GM20431 (cell line): ENCODE results near the gene COL11A2.

ENCODE experiments used
- in situ Hi-C: fragments of 300-500 bp; cut with MseI, MboI; formaldehyde crosslinking; loops from one replicate; pipeline ENCODE4 v1.15.0; 2020; ENCODE audit warnings: low sequenced_read_pairs; ENCODE audit not compliant: unreplicated experiment

The COL11A2 gene

GRCh38 chr6:33195304-33196165 lies 3.3 kb upstream of the COL11A2 start:
- in situ Hi-C loops: no loop called here

DNA sequence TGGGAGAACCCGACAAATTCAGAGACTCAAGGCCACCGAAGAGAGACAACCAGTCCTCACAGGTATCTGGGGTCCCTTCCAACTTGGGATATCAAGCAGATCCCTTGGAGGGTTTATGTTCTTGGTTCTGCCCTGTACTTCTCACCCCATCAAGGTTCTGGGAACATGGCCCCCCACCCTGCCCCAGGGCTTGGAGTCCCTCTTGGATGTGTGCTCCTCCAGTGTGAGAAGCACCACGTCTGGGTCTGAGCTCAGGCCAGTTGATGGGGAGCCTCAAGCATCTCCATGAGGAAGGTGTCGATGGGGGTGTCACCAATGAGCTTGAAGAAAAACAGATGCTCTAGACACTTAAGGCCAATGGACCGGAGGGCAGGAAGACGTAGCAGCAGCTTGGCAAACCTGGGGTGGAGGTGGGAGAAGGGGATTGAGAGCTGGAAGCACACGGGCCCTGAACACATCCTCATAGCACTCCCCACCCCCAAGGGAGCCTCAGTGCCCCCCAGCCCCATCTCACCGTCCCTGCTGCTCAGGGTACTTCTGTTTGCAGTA lies 2.2 kb upstream of the COL11A2 start:
- in situ Hi-C loops: no loop called here

DNA sequence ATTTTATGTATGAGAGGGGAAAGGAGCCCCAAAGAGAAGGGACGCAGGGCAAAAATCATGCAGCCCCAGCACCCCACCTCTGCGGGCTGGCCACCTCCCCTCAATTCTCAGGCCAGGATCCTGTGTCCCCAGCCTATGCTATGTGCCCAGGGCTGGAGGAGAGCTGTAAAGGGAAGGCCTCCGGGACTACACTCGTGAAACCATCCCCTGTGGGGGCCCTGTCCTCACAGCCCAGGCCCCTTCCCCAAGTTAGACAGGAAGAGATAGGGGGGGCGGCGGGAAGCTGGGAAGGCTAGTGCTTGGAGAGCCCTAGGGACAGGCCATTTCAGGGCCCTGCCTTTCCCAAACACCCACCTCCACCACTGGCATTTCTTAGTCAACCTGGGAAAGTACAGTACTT lies 1.4 kb upstream of the COL11A2 start:
- in situ Hi-C loops: no loop called here

- in situ Hi-C loops: no loop called here
Observed at GRCh38 chr6:33192671-33193602, 670 bp upstream of the COL11A2 start.

DNA sequence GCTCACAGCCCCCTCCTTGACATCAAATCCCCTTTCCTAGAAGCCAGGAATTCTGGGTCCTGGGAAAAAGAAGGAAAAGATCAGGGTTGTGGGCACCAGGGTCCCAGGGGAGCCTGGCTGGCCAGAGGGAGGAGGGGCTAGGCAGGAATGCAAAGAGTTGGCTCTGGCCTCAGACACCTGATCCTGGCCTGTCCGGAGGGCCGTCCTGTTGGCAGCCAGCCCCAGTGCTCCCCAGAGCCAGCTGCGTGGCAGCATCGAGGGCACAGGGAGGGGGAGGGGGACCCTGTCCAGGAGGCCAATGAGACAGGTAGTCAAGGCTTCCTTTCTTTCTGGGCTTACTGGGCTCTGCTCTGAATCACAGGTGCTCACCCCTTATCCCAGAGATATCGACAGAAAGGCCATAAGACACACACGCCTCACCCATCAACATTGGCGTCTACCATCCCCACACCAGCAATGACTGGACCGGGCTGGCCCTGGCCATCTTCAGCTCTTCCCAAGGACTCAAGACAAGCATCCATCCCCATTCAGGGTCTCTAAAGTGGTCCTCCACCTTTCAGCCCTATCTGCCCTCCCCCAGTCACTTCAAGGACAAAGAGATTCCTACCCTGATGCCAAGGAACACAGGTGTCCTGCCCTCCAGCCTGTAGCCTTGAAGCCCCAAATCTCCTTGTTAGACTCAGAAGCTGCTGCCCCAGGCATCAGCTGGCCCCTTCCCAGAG lies 723 bp downstream of the COL11A2 start:
- in situ Hi-C loops: no loop called here

DNA sequence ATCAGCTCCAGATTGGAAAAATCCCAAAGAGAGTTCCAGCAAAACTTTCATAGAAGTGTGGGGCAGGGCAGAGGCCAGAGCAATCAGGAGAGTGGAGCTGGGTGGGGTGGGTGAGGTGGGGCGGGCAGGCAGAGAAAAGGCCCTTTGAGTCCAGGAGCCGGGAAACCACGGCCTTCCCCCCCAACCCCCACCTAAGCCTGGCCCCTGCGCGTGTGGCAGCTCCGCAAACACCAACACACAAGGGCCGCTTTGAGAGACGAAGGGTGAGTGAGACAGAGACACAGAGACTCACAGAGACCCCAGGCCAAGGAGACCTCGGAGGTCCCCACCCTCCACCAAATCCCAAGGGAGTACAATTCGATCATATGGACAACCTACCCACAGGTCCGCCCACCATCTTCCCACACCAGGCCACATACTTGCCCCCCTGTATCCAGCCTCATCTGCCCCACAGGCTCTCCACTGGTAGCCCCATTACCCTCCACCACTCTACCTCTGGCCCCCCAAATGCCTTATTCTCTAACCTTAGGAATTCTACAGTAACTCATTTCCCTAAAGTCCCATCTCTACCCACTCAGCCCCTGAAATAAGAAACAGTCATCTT lies 1.7 kb downstream of the COL11A2 start:
- in situ Hi-C loops: no loop called here

- in situ Hi-C loops: no loop called here
Observed at GRCh38 chr6:33189625-33190448, 2.4 kb downstream of the COL11A2 start.

GRCh38 chr6:33189164-33189563 lies 3.1 kb downstream of the COL11A2 start:
- in situ Hi-C loops: no loop called here

DNA sequence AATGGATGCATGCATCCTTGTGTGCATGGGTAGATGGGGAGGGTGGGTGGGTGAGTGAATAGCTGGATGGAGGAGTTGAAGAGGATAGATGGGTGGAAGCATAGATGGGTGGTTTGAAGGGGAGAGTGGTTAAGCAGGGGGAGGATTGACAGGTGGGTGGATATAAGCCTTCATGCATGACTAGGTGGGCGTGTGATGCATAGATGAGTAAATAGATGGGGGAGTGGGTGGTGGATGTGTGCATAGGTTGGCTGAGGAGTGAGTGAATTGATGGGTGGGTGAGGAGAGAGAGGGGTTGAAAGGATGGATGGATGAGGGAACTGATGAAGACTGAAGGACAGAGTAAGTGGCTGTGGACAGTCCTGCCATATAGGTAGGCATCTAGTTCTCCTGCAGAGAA lies 4.5 kb downstream of the COL11A2 start:
- in situ Hi-C loops: no loop called here

- in situ Hi-C loops: no loop called here
Observed at GRCh38 chr6:33185654-33186187, 6.5 kb downstream of the COL11A2 start.

DNA sequence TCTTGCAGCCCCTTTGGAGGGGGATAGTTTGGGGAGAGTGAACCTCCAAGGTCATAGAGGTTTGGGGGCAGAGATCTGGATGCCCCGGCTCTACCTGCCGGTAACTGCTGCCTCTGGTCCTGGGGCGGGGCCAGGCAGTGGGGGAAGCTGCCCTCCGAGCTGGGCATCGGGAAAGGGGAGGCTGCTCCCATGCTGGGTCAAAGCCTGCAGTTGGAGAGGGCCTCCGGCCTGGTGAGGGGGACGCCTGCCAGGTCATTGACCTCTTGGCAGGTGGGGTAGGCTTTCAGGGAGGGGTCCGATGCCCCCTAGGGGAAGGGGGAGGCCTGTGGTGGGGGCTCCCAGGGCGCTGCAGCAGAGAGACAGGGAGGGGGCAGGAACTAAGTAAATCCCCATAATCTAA lies 7.1 kb downstream of the COL11A2 start:
- in situ Hi-C loops: no loop called here

DNA sequence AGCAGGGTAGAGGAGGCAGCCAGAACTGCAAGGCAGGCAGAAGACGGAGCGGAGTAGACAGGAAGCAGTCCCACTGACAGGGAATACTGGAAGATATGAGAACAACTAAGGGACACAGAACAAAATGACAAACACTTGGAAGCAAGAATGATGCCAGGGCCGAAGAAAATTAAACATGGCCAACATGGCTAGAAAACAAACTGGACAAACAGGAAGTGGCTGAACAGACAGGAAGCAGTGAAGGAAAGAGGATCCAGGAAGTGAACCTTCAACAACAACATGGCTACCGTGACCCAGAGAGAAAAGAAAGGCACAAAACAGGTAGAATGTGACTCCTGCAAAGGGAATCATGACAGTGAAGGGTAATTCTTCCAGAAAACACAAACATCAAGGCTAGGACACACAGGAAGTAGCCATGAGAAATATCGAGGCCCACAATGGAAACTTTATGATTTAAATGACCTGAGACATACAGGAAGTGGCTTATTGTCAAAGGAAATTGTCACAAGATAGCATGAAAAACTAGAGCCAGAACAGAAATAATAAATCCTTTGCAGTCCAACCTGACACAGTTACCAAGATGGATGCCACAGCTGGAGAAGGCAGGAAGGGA lies 9.1 kb downstream of the COL11A2 start:
- in situ Hi-C loops: no loop called here

DNA sequence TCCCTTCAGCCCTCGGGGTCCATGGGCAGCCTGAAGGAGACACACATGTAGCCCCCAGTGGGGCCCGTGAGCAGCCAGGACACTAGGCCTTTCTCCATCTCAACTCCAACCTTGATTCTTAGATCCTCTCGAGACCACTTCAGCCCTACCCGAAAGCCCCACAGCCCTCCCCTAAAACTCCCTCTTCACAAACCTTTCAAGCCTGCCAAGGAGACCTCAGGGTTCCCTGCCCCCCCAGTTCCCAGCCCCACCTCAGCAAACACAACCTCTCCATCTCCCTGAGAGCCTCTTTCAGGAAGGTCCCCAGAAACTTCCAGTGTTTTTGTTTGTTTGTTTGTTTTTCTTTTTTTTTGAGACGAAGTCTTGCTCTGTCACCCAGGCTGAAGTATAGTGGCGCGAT lies 11.1 kb downstream of the COL11A2 start:
- in situ Hi-C loops: no loop called here

GRCh38 chr6:33178755-33179475 lies 13.4 kb downstream of the COL11A2 start:
- in situ Hi-C loops: no loop called here

DNA sequence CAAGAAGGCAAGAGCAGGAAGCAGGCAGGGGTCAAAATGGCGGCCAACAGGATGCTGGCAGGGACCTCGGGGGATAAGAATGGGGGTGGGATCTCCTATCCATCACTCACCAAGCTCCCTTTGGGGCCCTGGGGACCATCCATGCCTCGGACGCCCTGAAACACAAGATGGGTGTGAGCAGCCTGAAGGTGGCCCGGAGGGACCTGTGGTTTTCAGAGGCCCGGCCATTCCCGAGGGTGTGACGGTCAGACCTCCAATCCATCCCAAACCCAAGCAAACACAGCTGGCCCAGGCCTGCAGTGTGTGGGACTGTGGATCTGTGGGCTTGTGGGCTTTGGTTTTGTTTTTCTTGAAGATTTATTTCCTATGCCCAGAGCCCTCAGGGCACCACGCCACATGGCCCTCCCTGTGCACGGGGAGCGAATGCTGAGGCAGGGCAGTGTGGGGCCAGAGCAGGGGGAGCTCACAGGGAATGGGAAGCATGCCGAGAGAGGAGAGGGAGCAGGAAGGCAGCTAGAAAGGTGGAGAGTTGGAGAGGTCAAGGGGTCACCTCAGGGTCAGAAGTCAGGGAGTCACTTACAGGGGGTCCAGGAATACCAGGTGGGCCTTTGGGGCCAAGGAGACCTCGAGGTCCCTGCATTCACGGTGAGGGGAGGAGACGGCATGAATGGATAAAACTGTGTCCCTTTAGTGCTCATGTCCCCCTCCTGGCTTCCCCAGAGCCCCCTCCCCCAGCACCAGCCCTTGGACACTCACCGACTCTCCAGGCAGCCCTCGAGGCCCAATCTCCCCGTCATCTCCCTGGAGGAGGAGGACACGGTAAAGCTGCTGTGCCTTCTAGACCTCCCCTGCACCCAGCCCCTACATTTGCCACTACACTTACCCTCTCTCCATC lies 14.5 kb downstream of the COL11A2 start:
- in situ Hi-C loops: no loop called here

DNA sequence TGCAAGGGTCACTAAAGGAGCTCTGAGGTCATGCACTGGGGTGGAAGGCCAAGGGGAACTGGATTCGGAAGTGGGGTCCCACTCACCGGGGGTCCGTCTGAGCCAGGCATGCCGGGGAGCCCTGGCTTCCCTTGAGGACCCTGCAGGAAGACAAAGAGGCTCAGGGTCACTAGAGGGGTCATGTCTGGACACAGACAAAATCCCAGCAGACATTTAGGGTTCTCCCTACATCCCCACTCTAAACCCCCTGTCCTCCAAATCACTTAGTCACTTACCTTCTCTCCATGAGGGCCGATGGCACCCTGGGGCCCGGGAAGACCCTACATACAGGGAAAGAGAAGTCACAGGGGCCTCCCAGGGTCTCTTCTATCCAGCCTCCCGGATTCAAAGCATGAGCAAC lies 15.4 kb downstream of the COL11A2 start:
- in situ Hi-C loops: no loop called here
